Activated T-helper 1 cell treated with Interleukin-2 at 50 U/mL for 16 hours (primary cell): ENCODE data around the gene LAMTOR1.

Source experiments
- DNase-seq: peaks from one replicate; pipeline ENCODE4 v3.0.0-alpha.2; 2020; ENCODE audit warnings: low read depth

Gene LAMTOR1

DNA sequence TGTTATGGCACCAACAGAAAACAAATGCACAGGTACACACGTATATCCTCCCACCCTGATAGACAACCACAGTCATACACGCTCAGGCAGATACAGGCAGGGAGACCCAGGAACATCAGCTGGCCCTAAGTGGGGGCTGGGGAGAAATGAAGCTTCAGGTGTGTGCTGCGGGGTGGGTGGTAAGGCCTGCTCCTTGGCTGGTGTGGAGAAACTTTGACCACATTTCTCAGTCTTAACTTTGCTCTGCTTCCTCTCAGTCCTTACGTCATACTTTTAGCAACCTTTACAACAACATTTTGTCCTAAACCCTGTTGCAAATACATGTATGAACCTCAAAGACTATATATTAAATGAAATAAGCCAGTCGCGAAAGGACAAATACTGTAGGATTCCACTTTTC lies 16.1 kb upstream of the LAMTOR1 start:
- no peak for DNase-seq

GRCh38 chr11:72116019-72116755 lies 13.1 kb upstream of the LAMTOR1 start:
- DNase-seq, result no peak

GRCh38 chr11:72114570-72114969 lies 11.5 kb upstream of the LAMTOR1 start:
- no peak for DNase-seq

DNA sequence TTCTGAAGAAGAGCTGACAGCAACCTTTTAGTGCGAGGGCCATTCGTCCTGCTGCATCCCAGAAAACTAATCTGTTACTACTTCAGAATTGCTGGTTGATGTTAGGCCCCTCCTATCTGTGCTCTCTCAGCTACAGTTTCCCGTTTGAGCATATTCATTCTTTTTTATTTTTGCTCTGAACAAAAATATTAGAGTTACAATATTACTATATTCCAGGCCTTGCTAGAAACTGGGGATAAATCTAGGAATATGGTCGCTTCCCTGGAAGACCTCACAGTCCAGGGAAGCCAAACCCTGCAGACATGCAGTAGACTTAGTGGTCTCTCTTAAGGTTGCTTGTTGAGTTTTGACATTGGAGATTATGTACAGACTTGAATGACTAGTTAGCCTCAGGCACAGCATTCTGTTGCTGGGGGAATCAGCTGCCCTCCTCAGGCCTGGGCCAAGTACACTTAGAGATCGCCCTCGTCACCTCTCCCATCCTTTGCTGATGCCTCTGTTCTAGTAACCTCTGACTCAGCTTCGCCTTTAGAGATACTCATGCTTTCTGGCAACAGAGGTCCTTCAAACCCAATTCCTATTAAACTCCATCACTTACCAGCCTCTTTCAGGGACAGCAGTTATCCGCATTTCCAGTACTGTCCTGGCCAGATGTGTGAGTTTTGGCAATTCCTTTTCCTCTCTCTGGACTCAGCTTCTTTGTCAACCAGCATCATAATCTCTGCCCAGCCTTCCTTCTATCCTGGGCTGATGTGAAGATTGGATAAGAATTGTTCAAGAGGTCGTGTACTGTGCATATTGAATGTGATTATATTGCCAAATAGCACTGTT lies 10.1 kb upstream of the LAMTOR1 start:
- DNase-seq, result no peak

DNA sequence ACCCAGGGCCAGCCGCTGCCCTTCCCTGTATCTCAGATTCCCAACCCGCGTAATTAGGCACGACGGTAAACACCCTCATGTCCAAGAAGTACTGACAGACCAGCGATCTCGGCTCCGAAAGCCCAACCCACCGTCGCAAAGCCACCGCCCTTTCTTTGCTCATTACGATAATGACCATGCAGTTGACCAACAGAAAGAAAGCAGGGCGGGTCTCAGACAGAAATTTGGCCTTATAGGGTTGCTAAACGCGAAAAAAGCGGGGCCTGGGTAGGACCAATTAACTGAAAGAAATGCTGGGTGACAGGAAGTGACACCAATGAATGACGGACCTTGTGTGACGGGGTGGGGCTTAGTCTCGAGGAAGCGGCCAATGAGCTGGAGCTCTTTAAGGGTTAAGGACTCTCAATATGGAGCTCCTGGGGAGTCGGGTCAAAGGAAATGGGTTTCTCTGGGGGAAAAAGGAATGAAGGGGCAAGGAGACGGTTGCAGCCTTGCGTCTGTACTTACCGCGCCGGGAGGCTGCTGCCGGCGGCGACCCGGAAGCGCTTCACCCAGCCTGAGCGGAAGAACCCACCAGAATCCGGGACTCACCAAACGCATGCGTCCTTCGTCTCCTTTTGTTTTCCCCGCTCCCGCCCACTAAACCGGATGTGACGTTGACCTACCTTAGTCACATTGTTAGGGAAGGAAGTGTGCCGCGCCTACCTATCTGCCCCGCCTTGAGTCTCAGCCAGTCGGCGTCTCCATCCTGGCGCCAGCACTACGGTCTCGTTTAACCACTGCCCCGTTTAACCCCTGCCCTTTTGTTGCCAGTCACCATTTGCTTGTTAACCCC lies 9.3 kb upstream of the LAMTOR1 start, which contains the start of gene ANAPC15:
Gene ANAPC15 (minus strand): TSS at position 553 of the 835 bp plus-strand sequence. CDS start 1,419 bp downstream, outside the sequence.
- DNase-seq, result peak; percentile 93

DNA sequence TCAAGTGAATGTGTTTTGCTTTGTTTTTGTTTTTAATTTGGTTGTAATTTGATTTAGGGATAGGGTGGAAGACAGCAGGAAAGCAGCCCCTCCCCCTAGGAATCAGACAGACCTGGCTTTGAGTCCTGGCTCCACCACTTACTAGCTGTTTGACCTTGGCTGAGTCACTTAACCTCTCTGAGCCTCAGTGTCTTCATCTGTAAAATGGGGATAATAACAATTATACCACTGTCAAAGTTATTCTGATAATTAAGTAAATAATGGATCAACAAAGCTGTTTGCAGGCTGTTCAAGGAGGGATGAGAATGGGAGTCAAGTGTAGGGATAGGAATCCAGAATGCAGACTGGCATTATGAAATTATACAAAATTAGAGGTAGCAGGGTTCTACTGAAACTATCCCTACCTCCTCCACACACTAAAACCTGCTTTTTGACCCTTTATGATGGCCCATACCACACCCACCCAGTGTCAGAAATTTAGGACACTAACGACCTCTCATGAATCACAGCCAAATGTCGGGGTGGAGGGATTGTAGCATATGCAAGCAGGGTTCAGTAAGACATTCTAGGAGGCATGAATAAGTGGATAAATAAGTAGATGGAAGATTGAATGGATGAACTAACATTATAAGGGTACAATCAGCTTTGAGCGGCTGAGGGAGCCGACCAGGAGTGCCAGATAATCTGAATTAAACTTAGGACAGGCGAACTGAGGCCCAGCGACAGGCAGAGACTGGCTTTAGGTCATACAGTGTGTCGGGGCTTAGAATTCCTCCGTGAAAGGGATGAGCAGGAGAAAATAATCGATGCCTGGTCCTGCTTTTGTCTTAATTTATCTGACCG lies 8.4 kb upstream of the LAMTOR1 start:
- DNase-seq, result no peak

DNA sequence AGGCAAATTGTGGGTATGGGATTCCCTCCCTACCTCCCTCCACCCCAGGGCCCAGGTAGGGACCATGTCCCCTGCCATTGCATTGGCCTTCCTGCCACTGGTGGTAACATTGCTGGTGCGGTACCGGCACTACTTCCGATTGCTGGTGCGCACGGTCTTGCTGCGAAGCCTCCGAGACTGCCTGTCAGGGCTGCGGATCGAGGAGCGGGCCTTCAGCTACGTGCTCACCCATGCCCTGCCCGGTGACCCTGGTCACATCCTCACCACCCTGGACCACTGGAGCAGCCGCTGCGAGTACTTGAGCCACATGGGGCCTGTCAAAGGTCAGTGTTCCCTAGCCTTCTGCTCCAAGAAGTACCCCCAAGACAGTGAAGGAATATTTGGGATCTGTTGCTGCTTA lies 2.8 kb upstream of the LAMTOR1 start, which contains the start of gene TOMT:
Gene TOMT (plus strand): TSS at position 37 of the 400 bp plus-strand sequence. CDS start 28 bp downstream, at position 65.
- DNase-seq, result no peak

- no peak for DNase-seq
Observed at GRCh38 chr11:72103754-72104167, 664 bp upstream of the LAMTOR1 start.

DNA sequence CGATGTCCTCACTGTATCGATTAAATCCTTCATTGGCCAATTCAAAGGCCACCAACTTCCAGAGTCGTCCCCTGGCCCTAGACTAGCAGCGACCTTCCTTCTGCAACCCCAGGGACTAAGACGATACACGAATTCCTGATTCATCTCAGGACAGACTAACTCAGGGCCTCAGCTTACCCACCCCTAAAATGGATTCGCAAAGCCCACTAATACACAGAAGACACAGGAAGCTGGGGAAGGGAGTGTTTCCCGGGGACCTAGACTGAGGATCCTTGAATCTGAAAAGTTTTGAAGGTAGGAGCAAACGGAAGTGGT lies 509 bp downstream of the LAMTOR1 start:
- DNase-seq, result no peak

DNA sequence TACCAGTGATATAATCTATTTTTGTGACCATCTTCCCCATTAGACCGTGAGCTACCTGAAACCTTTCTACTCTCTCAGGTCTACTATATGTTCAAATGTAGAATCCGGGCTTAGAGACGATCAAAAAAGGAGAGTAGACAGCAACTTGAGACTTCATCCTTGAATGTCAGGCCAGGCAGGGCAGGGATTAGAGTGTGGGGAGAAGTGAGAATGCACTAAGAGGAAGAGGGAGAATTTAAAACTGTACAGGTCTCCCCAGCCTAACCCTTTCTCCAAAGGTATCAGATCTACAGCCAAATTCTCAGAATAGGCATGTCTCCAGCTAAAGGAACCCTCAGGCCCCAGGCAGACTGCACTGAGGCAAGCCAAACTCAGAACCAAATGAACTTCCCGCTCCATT lies 935 bp downstream of the LAMTOR1 start:
- DNase-seq, result no peak

DNA sequence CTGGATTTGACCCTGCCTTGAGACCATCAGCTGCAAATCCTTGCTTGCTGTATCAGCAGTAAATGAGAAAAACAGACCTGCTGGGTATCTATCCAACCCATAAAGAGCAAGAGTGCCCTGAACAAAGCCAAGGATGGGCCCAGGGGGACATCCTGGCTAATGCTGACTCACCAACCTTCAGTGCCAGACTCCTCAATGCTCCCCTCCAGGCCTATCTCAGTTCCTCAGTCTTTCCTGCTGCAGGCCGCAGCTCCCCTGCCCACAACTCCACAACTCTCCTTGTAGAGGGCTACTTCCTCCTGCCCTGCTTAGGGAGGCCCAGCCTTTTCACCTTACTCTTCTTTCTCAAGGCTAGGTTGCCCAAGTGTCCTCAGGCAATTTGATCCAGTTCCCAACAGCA lies 2.6 kb downstream of the LAMTOR1 start:
- no peak for DNase-seq

DNA sequence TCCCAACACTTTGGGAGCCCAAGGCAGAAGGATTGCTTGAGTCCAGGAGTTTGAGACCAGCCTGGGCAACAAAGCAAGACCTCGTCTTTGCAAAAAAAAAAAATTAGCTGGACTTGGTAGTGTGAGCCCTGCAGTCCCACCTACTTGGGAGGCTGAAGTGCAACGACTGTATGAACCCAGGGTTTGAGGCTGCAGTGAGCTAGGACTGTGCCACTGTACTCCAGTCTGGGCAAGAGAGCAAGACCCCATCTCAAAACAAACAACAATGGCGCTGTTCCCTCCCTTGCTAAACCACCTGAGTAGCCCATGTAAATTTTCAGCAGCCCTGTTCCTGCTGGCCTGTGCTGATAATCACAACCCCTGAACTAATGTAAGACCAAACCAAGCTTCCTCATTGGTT lies 3.1 kb downstream of the LAMTOR1 start:
- DNase-seq, result no peak

GRCh38 chr11:72098741-72099140 lies 4.4 kb downstream of the LAMTOR1 start:
- DNase-seq, result no peak

DNA sequence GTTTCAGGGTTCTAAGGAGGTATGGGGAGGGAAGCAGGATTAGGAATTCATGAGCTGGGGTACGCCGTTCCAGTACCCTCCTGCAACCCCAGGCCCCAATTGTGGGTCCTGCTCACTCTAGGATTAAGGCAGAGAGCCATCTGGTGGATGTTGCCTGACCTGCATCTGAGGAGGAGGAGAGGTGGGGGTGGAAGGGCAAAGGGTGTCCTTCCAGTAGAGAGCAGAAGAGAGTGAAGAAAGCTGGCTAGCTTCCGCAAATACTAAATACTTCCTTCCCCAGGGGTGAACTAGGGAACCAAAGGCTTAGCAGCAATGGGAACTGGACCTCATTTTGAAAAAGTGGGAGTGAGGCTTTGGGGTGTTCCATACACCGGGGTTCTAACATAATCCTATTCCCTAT lies 11.8 kb downstream of the LAMTOR1 start:
- peak; percentile 39 for DNase-seq

GRCh38 chr11:72088076-72088808 lies 14.9 kb downstream of the LAMTOR1 start:
- DNase-seq, result no peak

GRCh38 chr11:72085621-72086351 lies 17.3 kb downstream of the LAMTOR1 start:
- no peak for DNase-seq

DNA sequence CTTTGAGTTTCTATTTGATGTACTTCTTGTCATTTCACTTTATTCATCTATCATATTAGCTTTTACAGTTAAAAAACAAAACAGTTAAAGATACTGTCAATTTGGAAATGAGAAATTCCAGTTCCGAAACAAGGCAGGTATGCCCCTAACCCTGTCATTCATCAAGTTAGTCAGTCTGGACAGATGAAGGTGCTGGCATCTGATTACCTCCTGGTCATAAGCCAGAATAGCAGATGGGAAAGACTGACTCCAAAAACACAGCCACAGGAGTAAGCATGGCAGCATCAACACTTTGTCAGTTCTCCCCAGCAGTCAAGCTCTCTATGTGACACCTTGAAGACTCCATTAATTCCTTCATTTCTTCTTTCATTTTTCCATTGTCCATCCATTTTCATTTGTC lies 18.1 kb downstream of the LAMTOR1 start:
- DNase-seq, result no peak

- DNase-seq, result no peak
Observed at GRCh38 chr11:72084076-72084475, 19.0 kb downstream of the LAMTOR1 start.

GRCh38 chr11:72083414-72083813 lies 19.7 kb downstream of the LAMTOR1 start:
- DNase-seq, result no peak

DNA sequence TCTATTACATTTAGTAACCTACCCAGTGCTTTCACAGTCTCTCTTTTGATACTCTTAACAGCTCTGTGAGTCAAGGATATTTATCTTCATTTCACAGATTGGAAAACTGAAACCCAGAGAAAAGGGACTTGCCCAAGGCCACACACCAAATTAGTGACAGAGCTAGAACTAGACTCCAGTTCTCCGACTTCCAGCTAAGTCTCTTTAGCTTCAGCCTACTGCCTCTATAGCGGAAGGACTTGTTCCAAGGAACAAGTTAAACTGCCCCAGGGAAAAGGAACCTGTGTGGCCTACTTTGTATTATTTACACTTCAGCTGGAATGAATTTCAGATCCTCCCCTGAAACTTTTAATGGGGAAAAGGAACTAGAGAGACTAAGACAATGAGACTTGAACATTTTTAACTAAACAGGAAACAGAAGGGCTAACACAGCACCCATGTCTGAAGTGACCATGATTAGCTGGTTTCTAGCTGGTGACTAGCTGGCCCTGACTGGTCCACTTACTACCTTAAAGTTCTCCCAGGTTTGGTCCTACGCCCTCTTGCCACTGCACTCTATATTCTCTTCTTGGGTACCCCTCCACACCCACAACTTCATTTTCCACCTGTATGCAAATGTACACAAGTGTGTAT lies 21.2 kb downstream of the LAMTOR1 start:
- no peak for DNase-seq
